GM18861 (cell line): Measurements from ENCODE around the gene AMBP.
"Not testable (repeated sequence)": the region's sequence is repeated elsewhere in the genome, so short reads cannot be mapped to it uniquely, and the experiment has no call there.

Experiments
- ATAC-seq: cut with Tn5 transposase; IDR thresholded peaks from one replicate; pipeline ENCODE4 v1.9.1; 2021; ENCODE audit not compliant: unreplicated experiment

Gene AMBP

DNA sequence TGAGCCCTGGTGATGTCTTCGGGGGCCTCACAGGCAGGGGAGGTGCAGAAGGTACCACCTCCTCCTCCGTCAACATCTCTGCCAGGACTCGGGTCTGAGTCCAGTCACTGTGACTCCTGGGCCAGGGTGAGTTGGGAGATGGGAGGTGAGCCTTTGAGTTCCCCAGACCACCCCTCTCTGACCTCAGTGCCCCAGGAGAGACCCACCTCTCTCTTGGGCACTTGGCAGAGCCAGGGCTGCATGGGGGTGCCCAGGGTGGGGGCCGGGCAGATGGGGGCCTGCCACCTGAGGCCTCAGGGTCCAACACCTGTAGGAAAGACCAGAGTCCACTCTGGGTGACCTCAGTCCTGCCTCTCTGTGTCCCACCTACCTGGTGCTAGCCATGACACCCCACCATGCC lies 14.2 kb upstream of the AMBP start:
- no peak for ATAC-seq

DNA sequence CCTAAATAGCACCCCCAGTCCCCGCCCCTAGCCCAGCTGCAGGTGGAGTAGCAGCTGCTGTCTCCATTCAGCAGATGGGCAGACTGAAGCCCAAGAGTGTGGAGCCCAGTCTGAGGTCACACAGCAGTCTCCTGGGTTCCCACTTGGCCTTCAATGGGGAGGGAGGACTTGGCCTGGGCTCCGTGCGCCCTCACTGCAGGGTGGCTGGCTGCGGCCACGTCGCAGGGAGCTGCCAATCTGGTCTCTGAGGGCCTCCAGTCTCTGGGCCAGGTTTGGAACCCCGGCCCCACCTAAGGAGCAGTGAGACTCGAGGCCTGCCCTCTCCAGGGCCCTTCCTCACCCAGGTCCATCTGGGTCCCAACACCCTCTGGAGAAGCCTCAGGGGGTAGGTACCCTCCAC lies 13.6 kb upstream of the AMBP start:
- no peak for ATAC-seq

DNA sequence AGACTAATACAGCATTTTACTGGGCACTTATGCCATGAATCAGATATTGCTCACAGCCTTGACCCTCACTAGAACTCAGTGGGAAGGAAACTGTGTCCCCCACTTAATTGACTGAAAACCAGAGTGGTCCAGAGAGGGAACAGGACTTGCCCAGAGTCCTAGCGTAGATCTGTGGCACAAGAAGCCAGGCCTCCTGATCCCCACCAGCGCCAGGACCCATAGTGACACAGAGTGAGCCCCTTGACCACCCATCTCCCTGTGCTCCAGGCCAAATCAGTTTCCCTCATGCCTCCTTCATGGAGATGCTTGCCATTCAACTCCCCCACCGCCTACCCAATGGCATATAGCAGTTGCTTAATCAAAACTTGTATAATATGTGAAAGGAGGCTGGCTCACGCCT lies 12.7 kb upstream of the AMBP start:
- no peak for ATAC-seq

DNA sequence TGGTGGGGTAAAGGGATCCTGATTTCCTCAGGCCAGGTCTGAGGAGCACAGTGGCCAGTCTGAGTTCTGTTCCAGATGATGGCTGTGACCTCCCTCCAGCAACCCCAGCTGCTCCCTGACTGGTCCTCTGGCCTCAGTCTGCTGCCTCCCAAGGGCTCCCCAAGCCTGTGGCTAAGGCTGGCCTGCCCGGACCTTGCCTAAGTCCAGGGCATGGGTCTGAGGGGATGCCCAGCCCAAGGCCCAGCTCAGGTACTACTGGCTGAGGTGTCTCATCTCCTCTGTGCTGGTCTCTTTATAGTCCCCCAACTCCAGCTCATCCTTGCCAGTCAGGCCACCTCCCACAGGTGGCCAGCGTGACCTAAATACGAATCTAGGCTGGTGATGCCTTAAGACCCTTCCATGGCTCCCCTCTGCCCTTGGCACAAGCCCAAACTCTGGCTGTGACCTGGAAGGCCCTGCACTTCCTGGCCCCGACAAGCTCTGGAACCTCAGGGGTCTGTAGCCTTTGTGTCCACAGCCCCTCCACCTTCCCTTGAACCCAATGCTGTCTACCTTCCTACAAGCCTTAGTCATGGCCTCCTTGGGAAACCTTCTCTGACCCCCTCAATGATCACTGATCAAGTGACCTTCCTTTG lies 11.2 kb upstream of the AMBP start:
- no peak for ATAC-seq

DNA sequence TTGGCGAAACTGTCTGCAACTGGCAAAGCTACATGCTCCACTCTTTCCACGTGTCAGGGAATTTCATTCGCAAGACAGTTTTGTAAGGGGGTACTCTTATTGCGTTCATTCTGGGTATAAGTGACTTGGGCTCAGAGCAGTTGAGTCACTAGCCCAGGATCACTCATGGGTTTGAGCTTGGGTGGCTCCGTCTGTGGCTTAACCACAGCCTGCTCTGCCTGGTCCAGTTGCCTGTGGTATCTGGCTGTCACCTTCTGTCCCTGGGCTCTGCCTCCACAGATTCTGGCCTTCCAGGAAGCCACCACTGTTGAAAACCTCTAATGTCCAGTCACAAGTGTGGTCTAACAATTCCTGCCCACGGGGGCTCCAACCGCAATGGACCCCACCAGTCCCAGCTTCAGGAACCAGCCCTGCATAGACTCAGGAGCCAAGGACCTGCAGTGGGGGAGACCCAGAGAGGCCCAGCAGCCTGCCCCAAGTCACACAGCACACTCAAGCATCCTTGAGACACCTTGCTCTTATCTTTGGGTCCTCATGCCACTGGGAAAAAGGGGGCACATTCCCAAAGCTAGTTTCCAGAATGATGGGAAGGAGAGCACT lies 10.6 kb upstream of the AMBP start:
- no peak for ATAC-seq

DNA sequence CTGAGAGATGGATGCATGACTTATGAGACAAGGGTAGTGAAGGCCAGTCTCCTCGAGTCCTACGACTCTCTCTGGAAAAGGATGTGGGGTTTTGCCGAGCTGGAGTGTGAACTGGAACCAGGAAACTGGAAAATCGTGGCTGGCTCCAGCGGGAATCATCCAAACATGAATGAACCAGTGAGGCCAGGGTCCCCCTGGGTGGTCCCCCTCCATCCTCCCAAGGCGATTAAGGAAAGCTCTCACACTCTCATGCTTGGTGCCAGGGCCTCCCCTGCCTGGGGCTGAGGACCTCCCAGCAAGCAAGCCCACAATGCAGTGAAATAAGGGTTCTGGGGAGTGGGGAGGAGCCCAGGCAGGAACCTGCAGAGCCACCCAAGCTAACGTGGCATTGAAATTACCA lies 9.6 kb upstream of the AMBP start:
- ATAC-seq, result no peak

DNA sequence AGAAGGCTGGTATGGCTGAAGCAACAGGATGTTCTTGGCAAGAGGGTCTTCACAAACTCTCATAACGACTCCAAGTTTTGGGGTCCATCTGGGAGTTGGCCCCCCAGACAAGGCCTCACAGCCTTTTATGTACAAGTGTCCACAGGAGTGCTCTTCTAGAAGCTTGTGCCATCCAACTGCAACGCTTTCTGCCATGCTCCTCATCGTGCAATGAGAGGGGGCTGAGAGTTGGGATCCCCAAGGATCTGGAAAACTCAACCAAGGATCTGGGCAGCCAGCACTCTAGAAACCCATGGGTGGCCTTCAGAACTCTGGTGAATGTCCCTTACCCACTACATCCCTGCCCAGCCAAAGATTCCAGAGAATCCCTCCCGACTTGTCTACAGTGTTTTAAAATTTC lies 8.5 kb upstream of the AMBP start:
- ATAC-seq, result no peak

DNA sequence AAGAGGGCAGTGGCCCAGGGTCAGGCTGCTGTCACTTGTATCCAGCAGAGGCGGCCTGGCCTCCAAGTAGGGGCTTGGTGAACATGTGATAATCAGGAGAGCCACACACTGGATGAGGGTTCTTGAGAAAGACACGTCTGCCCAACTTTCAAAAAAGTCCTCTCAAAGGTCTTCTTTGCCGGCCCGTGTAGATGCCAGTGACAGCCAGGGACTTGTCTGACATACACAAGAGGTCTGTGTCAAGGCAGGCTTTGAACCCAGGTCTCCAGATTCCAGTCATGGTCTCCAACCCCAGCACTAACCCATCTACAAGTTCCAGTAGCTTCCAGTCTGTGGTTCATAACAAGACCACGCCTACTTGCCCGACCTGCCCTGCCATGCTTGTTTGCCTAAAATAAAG lies 7.9 kb upstream of the AMBP start:
- no peak for ATAC-seq

DNA sequence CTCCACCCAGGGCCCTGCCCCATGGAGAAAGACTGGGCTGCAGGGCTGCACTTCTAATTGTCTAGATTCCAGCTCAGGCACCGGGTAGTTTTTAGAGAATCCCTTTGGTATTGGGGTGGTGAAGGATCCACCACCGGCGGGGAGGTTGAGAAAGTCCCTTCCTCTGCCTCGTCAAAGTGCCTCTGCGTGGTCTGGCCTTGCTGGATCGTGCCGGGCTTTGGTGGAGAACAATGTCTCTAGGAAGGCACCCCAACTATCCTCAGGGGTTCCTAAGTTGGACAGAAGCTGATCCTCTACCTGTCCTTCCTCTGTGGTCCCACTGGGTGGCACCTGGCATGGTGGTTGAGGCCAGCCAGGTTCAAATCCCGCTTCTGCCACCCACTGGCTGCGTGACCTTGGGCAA lies 7.3 kb upstream of the AMBP start:
- ATAC-seq, result no peak

DNA sequence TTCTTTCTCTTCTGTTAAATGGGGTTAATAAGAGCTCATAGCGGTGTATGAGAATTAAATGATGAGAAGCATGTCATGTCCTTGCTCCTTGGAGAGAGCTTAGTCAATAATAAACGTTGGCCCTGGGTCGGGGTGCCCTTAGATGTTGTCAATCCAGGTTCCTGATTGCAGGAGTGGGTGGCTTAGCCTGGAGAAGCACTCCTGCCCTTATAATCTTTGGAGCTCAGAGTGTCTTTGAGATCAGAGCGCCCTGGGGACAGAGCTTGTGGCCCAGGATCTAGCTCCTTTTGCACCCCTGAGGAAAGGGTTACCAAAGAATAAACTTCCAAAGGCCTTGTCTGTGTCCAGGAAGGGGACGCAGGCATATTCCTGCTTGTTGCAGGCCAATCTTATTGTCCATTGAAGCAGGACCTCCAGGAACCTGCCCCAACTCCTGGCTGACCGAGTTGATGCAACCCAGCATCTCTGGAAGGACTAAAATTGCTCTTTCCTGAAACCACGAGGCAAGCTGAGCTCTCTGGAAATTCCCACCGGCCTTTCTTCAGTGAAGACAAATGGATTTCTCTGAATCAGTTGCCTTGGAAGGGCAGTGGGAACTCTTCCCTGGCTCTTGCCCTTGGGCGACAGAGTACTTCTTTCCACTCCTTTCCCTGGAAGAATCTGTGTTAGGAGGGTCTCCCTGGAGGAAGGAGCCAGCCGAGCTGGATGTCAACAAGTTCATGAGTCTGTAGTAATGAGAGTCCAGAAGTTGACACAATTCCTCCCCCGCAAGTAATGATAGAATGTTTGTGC lies 6.4 kb upstream of the AMBP start:
- no peak for ATAC-seq

DNA sequence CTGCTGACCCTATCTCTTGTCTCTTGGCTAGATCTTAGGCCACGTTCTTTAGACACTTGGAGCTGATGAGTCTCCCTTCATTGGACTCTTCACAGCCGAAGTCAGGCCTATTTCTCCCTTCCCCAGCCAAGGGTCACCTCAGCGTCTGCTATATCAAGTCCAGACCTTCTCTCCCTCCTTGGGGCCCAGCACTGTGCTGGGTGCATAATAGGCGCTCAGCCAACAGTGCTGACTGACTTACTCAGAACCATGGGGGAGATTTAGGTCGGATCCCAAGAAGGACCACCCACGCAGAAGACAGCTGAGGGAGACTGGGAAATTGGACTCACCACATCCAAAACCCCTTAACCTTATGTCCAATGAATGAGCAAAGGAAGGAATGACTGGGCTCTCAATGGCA lies 5.6 kb upstream of the AMBP start:
- no peak for ATAC-seq

DNA sequence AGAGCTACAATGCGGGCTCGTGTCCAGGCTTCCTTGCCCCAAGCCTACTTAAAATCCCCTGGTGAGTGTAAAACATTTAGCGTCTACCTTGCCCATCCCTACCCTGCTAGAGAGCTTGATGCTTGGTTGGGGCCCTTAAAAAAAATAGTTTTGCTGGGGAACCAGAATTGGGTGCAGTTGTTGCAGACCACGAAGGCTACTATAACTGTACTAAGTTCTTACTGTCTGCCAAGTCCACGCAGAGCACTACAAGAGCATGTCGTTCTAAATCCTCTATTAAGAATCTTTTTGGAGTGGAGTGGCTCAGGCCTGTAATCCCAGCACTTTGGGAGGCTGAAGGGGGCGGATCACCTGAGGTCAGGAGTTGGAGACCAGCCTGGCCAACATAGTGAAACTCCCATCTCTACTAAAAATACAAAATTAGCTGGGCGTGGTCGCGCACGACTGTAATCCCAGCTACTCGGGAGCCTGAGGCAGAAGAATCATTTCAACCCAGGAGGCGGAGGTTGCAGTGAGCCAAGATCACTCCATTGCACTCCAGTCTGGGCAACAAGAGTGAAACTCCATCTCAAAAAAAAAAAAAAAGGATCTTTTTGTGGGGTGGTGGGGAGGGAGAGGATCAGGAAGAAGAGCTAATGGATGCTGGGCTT lies 4.8 kb upstream of the AMBP start:
- ATAC-seq, result not testable (repeated sequence)

DNA sequence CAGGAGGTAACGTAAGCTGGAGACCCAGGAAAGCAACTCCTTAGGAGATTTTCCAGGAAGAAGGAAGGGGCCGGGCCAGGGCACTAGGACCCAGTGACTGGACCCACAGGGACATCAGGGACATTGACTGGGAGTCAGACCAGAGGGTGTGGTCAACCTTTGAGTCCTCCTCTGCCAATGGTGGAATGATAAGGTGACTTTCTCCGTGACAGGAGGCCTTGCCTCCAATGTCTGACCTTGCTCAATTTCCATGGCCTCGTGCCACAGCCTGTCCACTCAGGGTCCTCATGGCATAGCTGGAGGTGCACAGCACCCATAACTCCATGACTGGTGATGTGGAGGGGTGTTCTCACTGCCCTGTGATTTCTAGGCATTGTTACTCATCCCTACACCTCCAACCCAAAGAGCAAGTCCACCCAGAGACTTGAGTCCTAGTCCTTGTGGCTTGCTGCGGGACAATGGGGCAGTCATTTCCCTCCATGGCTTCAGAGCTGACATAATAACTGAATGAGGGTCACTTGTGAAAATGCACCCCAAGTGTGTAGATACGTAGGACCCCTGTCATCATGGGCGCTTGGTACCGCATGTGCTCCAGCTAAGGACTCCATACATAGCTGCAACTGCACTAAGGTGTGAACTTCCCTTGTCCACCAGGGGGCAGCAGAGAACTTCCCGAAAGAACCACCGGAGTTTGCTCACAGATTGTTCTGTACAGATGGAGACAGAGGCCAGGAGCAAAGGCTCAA lies 4.1 kb upstream of the AMBP start:
- ATAC-seq, result peak; percentile 84

DNA sequence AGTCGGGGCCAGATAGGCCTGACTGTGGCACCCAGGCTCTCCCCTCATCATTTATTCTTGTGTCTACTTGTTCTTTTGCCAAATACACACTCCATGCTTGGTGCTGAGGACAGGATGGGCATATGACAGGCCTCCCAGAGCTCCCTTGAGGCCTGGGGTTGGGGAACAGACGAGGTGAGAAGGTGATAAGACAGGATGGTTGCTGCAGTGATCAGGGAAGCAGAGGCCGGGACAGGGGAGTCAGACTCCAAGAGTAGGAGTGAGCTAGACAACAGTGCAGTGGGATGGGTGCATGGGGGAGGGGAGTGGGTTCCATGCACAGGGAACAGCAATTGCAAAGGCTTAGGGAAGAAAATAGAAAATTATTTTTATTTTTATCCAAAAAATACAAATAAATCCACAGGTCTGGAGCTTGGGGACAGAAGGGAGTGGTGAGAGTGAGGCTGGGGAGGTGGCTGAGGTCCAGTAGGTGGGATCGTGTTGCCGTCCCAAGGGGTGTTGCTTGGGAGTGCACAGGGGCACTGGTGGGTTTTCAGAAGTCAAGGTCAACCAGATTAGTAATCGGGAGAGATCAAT lies 3.4 kb upstream of the AMBP start:
- ATAC-seq, result no peak

DNA sequence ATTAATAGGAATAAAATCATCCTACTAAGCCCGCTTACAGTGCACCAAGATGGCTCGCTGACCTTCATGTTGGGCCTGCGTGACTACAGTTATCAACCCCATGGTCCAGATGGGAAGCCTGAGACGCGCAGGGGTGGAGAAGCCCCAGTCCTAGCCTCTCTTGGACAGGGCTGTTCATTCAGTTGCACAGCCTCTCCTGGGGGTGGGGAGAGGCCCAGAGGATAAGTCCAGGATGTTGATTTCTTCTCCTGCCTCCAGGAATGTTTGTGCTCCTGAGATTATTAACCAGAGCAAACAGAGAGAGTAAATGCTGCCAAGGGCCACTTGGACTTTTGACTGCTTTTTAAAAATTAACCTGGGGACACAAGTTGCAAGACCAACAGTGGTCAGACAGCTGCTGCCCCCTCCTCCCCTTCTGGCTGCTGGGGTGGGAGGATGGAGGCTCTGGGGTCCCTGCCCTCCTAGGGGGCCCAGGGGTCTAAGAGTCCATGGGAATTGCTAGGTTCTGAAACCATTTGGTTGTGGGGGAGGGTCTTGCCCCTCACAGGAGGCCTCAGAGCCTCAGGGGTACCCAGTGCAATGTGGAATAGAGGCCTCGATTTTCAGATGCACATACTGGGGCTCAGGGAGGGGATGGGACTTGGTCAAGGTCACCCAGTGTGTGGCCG lies 2.8 kb upstream of the AMBP start:
- no peak for ATAC-seq

DNA sequence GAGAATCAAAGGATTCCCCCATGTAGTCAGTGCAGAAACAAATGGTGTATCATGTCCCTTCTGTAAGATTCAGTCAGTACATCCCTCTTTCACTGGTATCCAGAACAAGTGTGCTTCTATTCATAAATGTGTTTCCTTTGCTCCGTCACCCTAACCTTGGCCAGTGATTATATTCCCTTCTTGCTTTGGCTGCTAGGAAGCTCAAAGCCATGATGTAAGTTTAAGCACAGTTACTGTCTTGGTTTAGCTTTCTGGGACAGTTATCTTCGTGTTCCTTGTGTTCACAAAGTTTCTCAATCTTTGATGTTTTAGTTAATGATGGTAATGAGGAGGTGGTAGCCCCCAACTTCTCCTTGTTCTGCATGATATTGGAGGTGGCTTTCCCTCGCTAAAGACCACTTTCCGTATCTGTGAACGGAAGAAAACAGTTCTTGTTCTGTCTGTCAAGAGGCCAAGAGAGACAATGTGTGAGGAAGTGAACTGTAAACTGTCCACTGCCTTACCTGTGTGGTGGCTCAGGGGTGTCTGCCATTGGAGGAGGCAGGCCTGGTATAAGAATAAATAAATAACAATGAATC lies 2.2 kb upstream of the AMBP start:
- no peak for ATAC-seq

DNA sequence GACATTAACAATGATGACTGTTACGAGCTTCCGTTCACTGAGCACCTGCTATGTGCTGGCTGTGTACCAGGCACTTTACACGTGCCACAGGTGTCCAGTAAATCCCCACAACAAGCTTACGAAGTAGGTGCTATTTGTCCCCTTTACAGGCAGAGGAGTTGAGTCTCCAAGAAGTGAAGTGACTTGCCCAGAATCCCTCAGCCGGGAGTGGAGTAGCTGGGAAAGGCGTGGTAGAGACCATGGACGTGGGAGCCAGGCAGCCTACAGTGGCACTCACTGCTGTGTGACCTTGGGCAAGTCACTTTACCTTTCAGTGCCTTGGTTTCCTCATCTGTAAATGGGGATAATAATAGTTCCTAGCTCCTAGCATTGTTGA lies 669 bp upstream of the AMBP start:
- ATAC-seq, result no peak

DNA sequence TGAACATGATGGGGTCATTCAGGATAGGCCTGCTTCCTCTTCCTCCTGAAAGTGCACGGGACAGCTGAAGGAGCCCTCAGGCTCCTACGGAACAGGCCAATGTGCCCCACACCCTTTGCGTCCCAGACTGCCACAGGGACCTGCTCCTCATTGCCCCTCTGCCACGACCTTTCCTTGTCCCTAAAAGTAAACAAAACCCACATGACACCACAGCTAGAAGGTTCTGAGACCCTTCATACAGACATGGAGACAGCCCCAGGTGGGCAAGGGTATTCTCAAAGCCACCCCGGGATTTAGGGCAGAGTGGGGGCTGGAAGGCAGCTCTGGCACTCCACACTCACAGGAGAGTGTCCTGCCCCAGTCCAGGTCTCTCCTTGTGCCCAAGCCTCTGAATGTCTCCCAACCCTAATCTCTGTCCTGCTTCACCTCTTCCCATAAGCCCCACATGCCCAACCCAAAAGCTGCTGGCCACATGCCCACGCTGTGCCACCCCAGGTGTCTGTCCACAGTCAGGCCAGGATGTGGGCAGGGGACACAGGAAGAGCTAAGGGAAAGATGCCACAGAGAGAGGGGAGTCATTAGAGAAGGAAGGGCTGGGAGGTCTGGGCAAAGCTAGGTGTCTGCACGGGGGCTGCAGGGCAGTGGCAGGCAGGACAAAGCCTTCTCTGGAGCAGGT lies 800 bp downstream of the AMBP start:
- no peak for ATAC-seq
